GM12891 (cell line): ENCODE measurements around the gene CHKA.

ENCODE experiments used
- PAX5 ChIP-seq: IDR thresholded peaks from 2 replicates; pipeline ENCODE4 v1.6.1; 2011; ENCODE audit warnings: low read length, moderate library complexity, mild to moderate bottlenecking; ENCODE audit not compliant: insufficient read depth, severe bottlenecking
- POLR2A ChIP-seq: IDR thresholded peaks from 2 replicates; pipeline ENCODE4 v1.6.1; 2011; ENCODE audit warnings: low read depth, low read length, control low read depth
- POLR2AphosphoS5 ChIP-seq: IDR thresholded peaks from 2 replicates; pipeline ENCODE4 v1.6.1; 2011; ENCODE audit warnings: low read depth, low read length, control low read depth
- SPI1 ChIP-seq: IDR thresholded peaks from 2 replicates; pipeline ENCODE4 v1.6.1; 2011; ENCODE audit warnings: low read depth, low read length, control low read depth
- TAF1 ChIP-seq: IDR thresholded peaks from 2 replicates; pipeline ENCODE4 v1.6.1; 2011; ENCODE audit warnings: low read depth, low read length, control low read depth

DNA sequence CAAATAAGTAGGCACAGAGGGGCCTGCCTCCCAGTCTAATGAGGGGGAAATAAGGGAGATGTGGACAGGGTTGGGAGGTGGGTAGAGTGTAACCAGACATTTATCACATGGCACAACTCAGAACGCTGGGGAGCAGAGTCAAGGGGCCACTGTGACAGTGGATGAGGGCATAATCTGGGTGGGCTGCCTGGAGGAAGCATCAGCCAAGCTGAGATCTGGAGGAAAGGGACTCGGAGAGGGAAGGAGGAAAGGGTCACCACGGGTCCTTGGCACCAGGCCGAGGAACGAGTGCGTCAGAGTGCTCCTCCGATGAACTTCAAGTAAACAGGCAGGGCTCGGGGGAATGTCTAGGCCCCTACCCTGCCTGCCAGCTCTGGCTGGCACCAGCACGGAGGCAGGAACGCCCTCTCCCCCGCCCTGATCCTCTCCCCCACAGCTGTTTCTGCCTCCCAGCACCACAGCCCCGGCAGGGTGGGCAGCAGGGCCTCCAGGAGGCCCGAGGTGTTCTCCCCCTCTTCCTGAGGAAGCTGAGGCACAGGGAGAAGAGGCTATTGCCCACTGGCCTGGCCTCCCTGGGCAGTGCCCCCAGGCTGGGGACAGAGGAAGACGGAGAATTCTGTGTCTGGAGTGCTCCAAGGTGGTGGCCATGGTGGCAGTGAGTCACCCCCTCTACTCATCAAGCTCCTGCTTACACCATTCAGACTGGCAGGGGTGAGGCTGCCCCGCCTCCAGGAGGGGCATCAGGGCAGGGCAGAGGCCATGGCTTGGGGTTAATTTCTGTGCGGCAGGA lies 106.8 kb downstream of the CHKA start:
- TF ChIP-seq POLR2A, result no peak
- no peak for TF ChIP-seq TAF1
- TF ChIP-seq POLR2AphosphoS5, result no peak
- no peak for TF ChIP-seq PAX5
- no peak for TF ChIP-seq SPI1
